ENCODE results near the gene ZBTB42. TPM values are rescaled to one million over a fixed set of nuclear protein-coding genes. Genes with fewer than 3 reads are reported as not detected.

The ZBTB42 gene
- total and polyA plus RNA-seq, 2 of the 13 experiments (the other 11 are each of a cell fraction or from before 2014, with no cell fraction given) = 2.8 to 4.2 TPM

DNA sequence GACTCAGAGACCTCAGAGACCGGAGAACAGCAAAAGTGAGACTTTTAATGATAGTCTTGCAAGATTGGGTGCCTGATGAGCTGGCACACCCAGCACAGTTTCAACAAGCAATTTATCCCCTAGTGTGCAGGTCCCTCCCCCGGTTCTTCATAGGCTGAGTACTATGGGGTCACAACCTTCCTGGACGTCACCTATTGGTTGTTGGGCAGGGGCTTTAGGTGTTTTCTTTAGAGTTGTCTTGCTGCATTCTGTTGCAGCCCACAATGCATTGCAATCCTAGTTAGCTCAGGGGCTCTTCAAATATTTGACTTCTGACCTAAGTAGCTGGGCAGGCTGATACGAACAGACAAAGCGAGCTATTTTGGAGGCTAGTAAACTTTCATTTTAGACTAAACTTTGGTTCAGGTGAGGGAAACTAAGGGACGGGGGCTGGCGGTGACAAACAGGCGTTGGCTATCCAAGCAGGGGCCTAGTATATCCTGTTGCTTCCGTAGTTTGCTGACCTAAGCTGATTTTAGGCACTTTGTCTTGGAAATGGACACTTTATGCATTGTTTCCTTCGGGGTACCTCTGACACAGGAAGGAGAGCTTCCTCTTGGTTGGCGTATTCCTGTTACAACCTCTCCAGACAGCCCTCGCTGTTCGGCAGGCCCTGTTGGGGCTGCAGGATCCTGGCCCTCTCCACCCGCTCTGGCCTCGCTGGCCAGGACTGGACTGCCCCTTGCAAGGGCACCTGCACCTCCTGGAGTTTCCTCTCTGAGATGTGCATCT, 33.9 kb upstream of the ZBTB42 start (continued):
- TF ChIP-seq, protein P1, sequence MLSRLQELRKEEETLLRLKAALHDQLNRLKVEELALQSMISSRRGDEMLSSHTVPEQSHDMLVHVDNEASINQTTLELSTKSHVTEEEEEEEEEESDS (CRISPR knock-in tag; IDR thresholded peaks at IDR 0.05; ENCODE audit: borderline replicate concordance) = no peak
- TF ChIP-seq, protein P2, sequence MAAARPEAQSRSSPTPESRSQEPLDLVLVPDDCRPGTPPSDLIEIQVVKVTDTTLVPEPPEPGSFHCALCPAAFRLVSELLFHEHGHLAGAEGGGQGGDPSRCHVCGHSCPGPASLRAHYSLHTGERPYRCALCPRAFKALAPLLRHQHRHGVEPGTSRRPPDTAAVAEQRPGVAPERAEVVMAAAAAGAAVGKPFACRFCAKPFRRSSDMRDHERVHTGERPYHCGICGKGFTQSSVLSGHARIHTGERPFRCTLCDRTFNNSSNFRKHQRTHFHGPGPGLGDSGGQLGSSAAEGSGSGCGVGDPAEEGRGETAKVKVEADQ (CRISPR knock-in tag; IDR thresholded peaks at IDR 0.05; ENCODE audit: borderline replicate concordance) = no peak
- TF ChIP-seq RAD21 (CRISPR knock-in tag; IDR thresholded peaks at IDR 0.05) (peak; percentile 7; the same call in 1 of the 2 replicates), RCOR2 (CRISPR knock-in tag; IDR thresholded peaks at IDR 0.05) (no peak), ZNF446 (CRISPR knock-in tag; IDR thresholded peaks at IDR 0.05) (no peak), ATRX (CRISPR knock-in tag; IDR thresholded peaks at IDR 0.05; ENCODE audit: borderline replicate concordance) (no peak), KLF15 (CRISPR knock-in tag; IDR thresholded peaks at IDR 0.05; ENCODE audit: borderline replicate concordance) (no peak)
- TF ChIP-seq, protein P3, sequence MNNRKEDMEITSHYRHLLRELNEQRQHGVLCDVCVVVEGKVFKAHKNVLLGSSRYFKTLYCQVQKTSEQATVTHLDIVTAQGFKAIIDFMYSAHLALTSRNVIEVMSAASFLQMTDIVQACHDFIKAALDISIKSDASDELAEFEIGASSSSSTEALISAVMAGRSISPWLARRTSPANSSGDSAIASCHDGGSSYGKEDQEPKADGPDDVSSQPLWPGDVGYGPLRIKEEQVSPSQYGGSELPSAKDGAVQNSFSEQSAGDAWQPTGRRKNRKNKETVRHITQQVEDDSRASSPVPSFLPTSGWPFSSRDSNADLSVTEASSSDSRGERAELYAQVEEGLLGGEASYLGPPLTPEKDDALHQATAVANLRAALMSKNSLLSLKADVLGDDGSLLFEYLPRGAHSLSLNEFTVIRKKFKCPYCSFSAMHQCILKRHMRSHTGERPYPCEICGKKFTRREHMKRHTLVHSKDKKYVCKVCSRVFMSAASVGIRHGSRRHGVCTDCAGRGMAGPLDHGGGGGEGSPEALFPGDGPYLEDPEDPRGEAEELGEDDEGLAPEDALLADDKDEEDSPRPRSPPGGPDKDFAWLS (CRISPR knock-in tag; IDR thresholded peaks at IDR 0.05; ENCODE audit: borderline replicate concordance) = no peak
- TF ChIP-seq, protein P4, sequence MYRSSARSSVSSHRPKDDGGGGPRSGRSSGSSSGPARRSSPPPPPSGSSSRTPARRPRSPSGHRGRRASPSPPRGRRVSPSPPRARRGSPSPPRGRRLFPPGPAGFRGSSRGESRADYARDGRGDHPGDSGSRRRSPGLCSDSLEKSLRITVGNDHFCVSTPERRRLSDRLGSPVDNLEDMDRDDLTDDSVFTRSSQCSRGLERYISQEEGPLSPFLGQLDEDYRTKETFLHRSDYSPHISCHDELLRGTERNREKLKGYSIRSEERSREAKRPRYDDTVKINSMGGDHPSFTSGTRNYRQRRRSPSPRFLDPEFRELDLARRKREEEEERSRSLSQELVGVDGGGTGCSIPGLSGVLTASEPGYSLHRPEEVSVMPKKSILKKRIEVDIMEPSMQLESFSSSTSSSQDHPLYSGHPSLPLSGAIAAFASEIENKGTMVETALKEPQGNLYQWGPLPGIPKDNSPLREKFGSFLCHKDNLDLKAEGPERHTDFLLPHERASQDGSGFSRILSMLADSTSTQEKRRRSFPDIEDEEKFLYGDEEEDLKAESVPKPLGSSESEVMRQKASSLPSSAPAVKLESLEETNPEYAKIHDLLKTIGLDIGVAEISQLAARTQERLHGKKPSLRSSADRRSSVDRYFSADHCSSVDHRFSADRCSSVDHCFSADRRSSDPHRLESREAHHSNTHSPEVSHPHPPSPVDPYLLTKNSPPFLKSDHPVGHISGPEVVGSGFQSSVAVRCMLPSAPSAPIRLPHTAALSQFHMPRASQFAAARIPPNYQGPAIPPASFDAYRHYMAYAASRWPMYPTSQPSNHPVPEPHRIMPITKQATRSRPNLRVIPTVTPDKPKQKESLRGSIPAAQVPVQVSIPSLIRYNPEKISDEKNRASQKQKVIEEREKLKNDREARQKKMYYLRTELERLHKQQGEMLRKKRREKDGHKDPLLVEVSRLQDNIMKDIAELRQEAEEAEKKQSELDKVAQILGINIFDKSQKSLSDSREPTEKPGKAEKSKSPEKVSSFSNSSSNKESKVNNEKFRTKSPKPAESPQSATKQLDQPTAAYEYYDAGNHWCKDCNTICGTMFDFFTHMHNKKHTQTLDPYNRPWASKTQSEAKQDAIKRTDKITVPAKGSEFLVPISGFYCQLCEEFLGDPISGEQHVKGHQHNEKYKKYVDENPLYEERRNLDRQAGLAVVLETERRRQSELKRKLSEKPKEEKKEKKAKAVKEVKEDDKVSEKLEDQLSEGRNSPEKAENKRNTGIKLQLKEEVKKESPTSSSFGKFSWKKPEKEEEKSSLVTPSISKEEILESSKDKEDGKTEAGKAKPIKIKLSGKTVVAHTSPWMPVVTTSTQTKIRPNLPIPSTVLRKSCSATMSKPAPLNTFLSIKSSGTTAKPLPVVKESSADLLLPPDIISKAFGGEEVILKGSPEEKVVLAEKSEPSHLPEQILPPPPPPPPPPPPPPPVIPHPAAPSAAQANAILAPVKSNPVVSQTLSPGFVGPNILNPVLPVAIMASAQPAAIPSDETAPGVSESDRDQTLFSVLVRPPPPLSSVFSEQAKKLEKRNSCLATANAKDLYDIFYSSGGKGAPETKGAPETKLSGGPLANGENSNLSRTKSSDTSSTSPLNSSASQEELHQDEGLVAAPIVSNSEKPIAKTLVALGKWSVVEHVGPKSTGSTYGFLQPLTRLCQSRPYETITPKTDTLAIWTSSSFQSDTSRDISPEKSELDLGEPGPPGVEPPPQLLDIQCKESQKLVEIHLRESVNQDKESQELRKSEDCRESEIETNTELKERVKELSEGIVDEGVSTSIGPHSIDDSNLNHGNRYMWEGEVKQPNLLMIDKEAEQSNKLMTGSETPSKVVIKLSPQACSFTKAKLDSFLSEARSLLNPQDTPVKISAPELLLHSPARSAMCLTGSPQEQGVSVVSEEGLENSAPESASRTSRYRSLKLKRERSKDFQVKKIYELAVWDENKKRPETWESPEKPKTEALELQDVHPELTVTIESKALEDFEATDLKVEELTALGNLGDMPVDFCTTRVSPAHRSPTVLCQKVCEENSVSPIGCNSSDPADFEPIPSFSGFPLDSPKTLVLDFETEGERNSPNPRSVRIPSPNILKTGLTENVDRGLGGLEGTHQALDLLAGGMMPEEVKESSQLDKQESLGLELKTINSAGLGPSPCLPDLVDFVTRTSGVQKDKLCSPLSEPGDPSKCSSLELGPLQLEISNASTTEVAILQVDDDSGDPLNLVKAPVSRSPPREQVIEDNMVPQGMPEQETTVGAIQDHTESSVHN (CRISPR knock-in tag; IDR thresholded peaks at IDR 0.05) = no peak
- TF ChIP-seq, protein P5, sequence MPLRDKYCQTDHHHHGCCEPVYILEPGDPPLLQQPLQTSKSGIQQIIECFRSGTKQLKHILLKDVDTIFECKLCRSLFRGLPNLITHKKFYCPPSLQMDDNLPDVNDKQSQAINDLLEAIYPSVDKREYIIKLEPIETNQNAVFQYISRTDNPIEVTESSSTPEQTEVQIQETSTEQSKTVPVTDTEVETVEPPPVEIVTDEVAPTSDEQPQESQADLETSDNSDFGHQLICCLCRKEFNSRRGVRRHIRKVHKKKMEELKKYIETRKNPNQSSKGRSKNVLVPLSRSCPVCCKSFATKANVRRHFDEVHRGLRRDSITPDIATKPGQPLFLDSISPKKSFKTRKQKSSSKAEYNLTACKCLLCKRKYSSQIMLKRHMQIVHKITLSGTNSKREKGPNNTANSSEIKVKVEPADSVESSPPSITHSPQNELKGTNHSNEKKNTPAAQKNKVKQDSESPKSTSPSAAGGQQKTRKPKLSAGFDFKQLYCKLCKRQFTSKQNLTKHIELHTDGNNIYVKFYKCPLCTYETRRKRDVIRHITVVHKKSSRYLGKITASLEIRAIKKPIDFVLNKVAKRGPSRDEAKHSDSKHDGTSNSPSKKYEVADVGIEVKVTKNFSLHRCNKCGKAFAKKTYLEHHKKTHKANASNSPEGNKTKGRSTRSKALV (CRISPR knock-in tag; IDR thresholded peaks at IDR 0.05) = no peak
- TF ChIP-seq, protein P6, sequence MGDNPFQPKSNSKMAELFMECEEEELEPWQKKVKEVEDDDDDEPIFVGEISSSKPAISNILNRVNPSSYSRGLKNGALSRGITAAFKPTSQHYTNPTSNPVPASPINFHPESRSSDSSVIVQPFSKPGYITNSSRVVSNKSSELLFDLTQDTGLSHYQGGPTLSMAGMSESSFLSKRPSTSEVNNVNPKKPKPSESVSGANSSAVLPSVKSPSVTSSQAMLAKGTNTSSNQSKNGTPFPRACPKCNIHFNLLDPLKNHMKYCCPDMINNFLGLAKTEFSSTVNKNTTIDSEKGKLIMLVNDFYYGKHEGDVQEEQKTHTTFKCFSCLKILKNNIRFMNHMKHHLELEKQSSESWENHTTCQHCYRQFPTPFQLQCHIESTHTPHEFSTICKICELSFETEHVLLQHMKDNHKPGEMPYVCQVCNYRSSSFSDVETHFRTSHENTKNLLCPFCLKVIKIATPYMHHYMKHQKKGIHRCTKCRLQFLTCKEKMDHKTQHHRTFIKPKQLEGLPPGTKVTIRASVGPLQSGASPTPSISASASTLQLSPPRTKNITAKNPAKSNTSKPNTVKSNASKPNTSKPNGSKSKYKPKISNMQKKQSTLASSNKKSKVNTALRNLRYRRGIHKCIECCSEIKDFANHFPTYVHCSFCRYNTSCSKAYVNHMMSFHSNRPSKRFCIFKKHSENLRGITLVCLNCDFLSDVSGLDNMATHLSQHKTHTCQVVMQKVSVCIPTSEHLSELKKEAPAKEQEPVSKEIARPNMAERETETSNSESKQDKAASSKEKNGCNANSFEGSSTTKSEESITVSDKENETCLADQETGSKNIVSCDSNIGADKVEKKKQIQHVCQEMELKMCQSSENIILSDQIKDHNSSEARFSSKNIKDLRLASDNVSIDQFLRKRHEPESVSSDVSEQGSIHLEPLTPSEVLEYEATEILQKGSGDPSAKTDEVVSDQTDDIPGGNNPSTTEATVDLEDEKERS (CRISPR knock-in tag; IDR thresholded peaks at IDR 0.05) = no peak

Measured in HepG2 (cell line).